ENCODE data around the gene PAFAH2. TPM values are rescaled to one million over a fixed set of nuclear protein-coding genes. Genes with fewer than 3 reads are reported as not detected.

The PAFAH2 gene
- total RNA-seq, 1 experiment from 2014 or later, result 8.5 TPM

GRCh38 chr1:25912076-25912831 lies 85.6 kb downstream of the PAFAH2 start:
- Histone ChIP-seq H3K27me3 (ENCODE audit: control insufficient read depth, insufficient read depth, low read length) (no peaks in the 10 kb centered on the region), H3K27ac (ENCODE audit: low read length) (no peak overlapping the region), H3K36me3 (ENCODE audit: control insufficient read depth, insufficient read depth, low read length) (no peaks in the 10 kb centered on the region), H3K9me3 (ENCODE audit: control insufficient read depth, insufficient read depth, low read depth, low read length) (no peaks in the 10 kb centered on the region), H3K4me1 (ENCODE audit: control insufficient read depth, insufficient read depth, low read length) (no peaks in the 10 kb centered on the region), H3K4me3 (ENCODE audit: low read depth in 2 of 2, low read length in 2 of 2) (no peak overlapping the region)
- BruUV-seq (replicated peaks), result no TSS peak
- in situ Hi-C loops (cut with HindIII; ENCODE audit: low pct_unique_long_range_greater_than_20kb, low sequenced_read_pairs) (no loop called here), intact Hi-C loops (cut with micrococcal nuclease; ENCODE audit: unreplicated experiment) (no loop called here)
- no peak for DNase-seq (ENCODE audit: low read depth, low spot score)
- POLR2A ChIA-PET, result no interaction called here
- ATAC-seq, result peak; percentile 60; the same call in 1 of the 2 replicates
- CTCF ChIA-PET, result no interaction called here
- TF ChIP-seq POLR2AphosphoS5 (IDR thresholded peaks at IDR 0.05; ENCODE audit: low read depth, low read length) (no peak), CTCF (IDR thresholded peaks at IDR 0.05) (no peak), TCF7L2 (IDR thresholded peaks at IDR 0.05; ENCODE audit: low read depth, low read length) (no peak), SIN3A (IDR thresholded peaks at IDR 0.05; ENCODE audit: borderline replicate concordance, insufficient read depth, low read depth, low read length) (no peak), REST (IDR thresholded peaks at IDR 0.05; ENCODE audit: insufficient read depth in 1 of 2, low read depth in 2 of 2, low read length in 1 of 2) (no peak)

- Histone ChIP-seq H3K4me1 (ENCODE audit: control insufficient read depth, insufficient read depth, low read length) (no peaks in the 10 kb centered on the region), H3K27ac (ENCODE audit: low read length) (no peak overlapping the region), H3K27me3 (ENCODE audit: control insufficient read depth, insufficient read depth, low read length) (no peaks in the 10 kb centered on the region), H3K36me3 (ENCODE audit: control insufficient read depth, insufficient read depth, low read length) (no peaks in the 10 kb centered on the region), H3K9me3 (ENCODE audit: control insufficient read depth, insufficient read depth, low read depth, low read length) (no peaks in the 10 kb centered on the region), H3K4me3 (ENCODE audit: low read depth in 2 of 2, low read length in 2 of 2) (no peak overlapping the region)
- in situ Hi-C loops (cut with HindIII; ENCODE audit: low pct_unique_long_range_greater_than_20kb, low sequenced_read_pairs), result no loop called here
- ChIA-PET CTCF (interaction anchor here (0.6 kb wide), 1 partner anchor 86 kb away, joined by 7 read pairs; the partner anchor contains the start of gene PAFAH2), POLR2A (interaction anchor here (0.6 kb wide), 1 partner anchor 42 kb away, joined by 4 read pairs; no protein-coding TSS in a partner anchor)
- ATAC-seq (no peak), DNase-seq (ENCODE audit: low read depth, low spot score) (no peak)
- no peak for TF ChIP-seq TCF7L2 (IDR thresholded peaks at IDR 0.05; ENCODE audit: low read depth, low read length)
- no peak for TF ChIP-seq CTCF (IDR thresholded peaks at IDR 0.05)
- TF ChIP-seq POLR2AphosphoS5 (IDR thresholded peaks at IDR 0.05; ENCODE audit: low read depth, low read length), result no peak
- no peak for TF ChIP-seq REST (IDR thresholded peaks at IDR 0.05; ENCODE audit: insufficient read depth in 1 of 2, low read depth in 2 of 2, low read length in 1 of 2)
- TF ChIP-seq SIN3A (IDR thresholded peaks at IDR 0.05; ENCODE audit: borderline replicate concordance, insufficient read depth, low read depth, low read length), result no peak
- intact Hi-C loops (cut with micrococcal nuclease; ENCODE audit: unreplicated experiment), result no loop called here
- BruUV-seq (replicated peaks), result no TSS peak
Observed at GRCh38 chr1:25911162-25911561, 86.7 kb downstream of the PAFAH2 start.

Data from Panc1 (cell line).